Suprapubic skin (tissue), 4 donors: ENCODE results near the gene RAPGEF6.

Experiments
- EP300 ChIP-seq: sonication (generic); formaldehyde crosslinking; IDR thresholded peaks from one replicate; pipeline ENCODE4 v1.6.1; 2017; ENCODE audit warnings: antibody characterized with exemption
- POLR2A ChIP-seq, 2 donors: fragments of 450-650 bp; IDR thresholded peaks; one replicate each; pipeline ENCODE4 v1.6.1; 2017; ENCODE audit warnings: antibody characterized with exemption in 2 of 2, mild to moderate bottlenecking in 2 of 2, moderate library complexity in 2 of 2
- POLR2AphosphoS5 ChIP-seq, 3 donors: sonication (generic); formaldehyde crosslinking; IDR thresholded peaks; one replicate each; pipeline ENCODE4 v1.6.1; 2017; ENCODE audit warnings: antibody characterized with exemption in 3 of 3
- TF ChIP-seq, protein P1 (sequence below), 2 donors: fragments of 200-600 bp in 1 of 2; fragments of 450-650 bp in 1 of 2; sonication (generic) in 1 of 2; IDR thresholded peaks; one replicate each; pipeline ENCODE4 v1.5.1; 2016 to 2019; ENCODE audit warnings: antibody characterized with exemption in 2 of 2, mild to moderate bottlenecking in 1 of 2, moderate library complexity in 1 of 2

DNA sequence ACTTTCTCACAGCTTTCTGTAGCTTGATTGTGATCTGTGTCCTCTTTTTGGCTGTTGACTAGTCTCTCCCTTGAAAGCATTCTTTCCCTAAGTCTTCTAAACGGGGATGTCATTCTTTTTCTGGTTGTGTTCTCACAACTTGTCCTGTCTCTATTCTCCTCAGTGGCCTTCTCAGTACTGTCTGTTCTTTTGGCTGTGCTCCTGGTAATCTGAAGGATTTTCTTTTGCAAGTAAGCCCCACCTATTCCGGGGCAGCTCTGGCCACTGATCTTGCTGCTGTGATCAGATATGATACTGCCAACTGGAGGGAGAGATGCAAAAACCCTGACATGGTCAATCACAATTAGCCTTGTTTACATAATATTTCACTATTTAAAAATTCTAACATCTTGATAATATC lies 198.9 kb downstream of the RAPGEF6 start:
- TF ChIP-seq, protein P1, sequence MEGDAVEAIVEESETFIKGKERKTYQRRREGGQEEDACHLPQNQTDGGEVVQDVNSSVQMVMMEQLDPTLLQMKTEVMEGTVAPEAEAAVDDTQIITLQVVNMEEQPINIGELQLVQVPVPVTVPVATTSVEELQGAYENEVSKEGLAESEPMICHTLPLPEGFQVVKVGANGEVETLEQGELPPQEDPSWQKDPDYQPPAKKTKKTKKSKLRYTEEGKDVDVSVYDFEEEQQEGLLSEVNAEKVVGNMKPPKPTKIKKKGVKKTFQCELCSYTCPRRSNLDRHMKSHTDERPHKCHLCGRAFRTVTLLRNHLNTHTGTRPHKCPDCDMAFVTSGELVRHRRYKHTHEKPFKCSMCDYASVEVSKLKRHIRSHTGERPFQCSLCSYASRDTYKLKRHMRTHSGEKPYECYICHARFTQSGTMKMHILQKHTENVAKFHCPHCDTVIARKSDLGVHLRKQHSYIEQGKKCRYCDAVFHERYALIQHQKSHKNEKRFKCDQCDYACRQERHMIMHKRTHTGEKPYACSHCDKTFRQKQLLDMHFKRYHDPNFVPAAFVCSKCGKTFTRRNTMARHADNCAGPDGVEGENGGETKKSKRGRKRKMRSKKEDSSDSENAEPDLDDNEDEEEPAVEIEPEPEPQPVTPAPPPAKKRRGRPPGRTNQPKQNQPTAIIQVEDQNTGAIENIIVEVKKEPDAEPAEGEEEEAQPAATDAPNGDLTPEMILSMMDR (IDR thresholded peaks at IDR 0.05): no peak
- TF ChIP-seq EP300 (no peak), POLR2AphosphoS5 (IDR thresholded peaks at IDR 0.05) (no peak), POLR2A (IDR thresholded peaks at IDR 0.05) (no peak)
